Activated CD8-positive, alpha-beta T cell treated with anti-CD3 and anti-CD28 coated beads for 36 hours (primary cell): ENCODE measurements around the gene KDM4C. TPM values are rescaled to one million over a fixed set of nuclear protein-coding genes. Genes with fewer than 3 reads are reported as not detected.

Experiments used
- ATAC-seq: fragments of 200-7000 bp; cut with Tn5 transposase; one replicate; pipeline ENCODE4 v1.10.0; 2021; ENCODE audit warnings: mild to moderate bottlenecking, moderate library complexity
- CTCF ChIA-PET: fragments of 350-600 bp; sonication (Branson Sonifier 250); formaldehyde crosslinking; loops from one replicate; lab custom pipeline; 2021; ENCODE audit warnings: antibody characterized with exemption; lab: Charles Lee
- POLR2A ChIA-PET: fragments of 350-600 bp; sonication (Branson Sonifier 250); formaldehyde crosslinking; loops from one replicate; lab custom pipeline; 2021; ENCODE audit warnings: antibody characterized with exemption; lab: Charles Lee
- DNase-seq: peaks from one replicate; pipeline ENCODE4 v3.0.0-alpha.2; 2020
- H3K27ac Mint-ChIP-seq: one replicate; pipeline ENCODE4 v1.8.0; 2021; ENCODE audit warnings: mild to moderate bottlenecking, mixed read lengths
- H3K27me3 Mint-ChIP-seq: one replicate; pipeline ENCODE4 v1.8.0; 2021; ENCODE audit warnings: mixed read lengths
- H3K36me3 Mint-ChIP-seq: one replicate; pipeline ENCODE4 v1.8.0; 2021; ENCODE audit warnings: low read depth, mixed read lengths
- H3K4me1 Mint-ChIP-seq: one replicate; pipeline ENCODE4 v1.8.0; 2021; ENCODE audit warnings: low read depth, mixed read lengths
- H3K4me3 Mint-ChIP-seq: one replicate; pipeline ENCODE4 v1.8.0; 2021; ENCODE audit warnings: mild to moderate bottlenecking, moderate library complexity, mixed read lengths
- H3K9me3 Mint-ChIP-seq: one replicate; pipeline ENCODE4 v1.8.0; 2021; ENCODE audit warnings: mixed read lengths
- intact Hi-C: fragments of 100-400 bp; cut with micrococcal nuclease; formaldehyde crosslinking; loops from one replicate; pipeline ENCODE4 v1.10.0; 2022
- total RNA-seq, 2 experiments: library from RNA; stranded (reverse); gene quantifications; one replicate each; pipeline ENCODE4 v1.2.3, GENCODE V29; 2021
- TF ChIP-seq, protein P1 (sequence below): fragments of 200-600 bp; IDR thresholded peaks from one replicate; pipeline ENCODE4 v1.8.0; 2022; ENCODE audit warnings: antibody characterized with exemption, mild to moderate bottlenecking

The KDM4C gene
- total RNA-seq, 2 experiments from 2014 or later, result 31.1 to 32.9 TPM

DNA sequence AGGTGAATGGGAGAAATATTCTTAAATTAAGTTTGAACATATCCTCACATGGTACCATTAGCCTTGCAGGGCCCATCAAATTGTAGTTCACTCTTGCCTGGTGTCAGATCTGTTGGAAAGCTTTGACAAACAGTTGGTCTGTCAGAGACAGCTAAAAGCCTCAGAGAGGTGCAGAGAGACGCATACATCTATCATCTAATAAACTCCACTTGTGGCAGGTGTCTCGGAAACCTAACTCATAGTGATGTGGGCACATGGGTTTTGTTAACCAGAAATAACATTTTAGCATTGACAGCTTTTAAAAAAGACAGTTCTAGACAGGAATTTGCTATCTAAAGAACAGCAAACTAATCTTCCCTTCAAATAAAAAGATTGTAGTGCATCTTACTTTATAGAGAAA lies 315.9 kb downstream of the KDM4C start:
- no peaks in the 10 kb centered on the region for H3K9me3 Mint-ChIP-seq
- H3K27me3 Mint-ChIP-seq, result no peaks in the 10 kb centered on the region
- TF ChIP-seq, protein P1, sequence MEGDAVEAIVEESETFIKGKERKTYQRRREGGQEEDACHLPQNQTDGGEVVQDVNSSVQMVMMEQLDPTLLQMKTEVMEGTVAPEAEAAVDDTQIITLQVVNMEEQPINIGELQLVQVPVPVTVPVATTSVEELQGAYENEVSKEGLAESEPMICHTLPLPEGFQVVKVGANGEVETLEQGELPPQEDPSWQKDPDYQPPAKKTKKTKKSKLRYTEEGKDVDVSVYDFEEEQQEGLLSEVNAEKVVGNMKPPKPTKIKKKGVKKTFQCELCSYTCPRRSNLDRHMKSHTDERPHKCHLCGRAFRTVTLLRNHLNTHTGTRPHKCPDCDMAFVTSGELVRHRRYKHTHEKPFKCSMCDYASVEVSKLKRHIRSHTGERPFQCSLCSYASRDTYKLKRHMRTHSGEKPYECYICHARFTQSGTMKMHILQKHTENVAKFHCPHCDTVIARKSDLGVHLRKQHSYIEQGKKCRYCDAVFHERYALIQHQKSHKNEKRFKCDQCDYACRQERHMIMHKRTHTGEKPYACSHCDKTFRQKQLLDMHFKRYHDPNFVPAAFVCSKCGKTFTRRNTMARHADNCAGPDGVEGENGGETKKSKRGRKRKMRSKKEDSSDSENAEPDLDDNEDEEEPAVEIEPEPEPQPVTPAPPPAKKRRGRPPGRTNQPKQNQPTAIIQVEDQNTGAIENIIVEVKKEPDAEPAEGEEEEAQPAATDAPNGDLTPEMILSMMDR, result no peak
- intact Hi-C loops, result no loop called here
- no peak for DNase-seq
- POLR2A ChIA-PET, result no interaction called here
- no peak for ATAC-seq
- H3K36me3 Mint-ChIP-seq, result peaks cover 18% of the 10 kb centered on the region
- no peak overlapping the region for H3K27ac Mint-ChIP-seq
- H3K4me1 Mint-ChIP-seq, result no peaks in the 10 kb centered on the region
- no peak overlapping the region for H3K4me3 Mint-ChIP-seq
- CTCF ChIA-PET, result interaction anchor here (1.0 to 1.2 kb wide), 2 partner anchors 12 to 246 kb away, joined by 3 read pairs; no protein-coding TSS in a partner anchor

DNA sequence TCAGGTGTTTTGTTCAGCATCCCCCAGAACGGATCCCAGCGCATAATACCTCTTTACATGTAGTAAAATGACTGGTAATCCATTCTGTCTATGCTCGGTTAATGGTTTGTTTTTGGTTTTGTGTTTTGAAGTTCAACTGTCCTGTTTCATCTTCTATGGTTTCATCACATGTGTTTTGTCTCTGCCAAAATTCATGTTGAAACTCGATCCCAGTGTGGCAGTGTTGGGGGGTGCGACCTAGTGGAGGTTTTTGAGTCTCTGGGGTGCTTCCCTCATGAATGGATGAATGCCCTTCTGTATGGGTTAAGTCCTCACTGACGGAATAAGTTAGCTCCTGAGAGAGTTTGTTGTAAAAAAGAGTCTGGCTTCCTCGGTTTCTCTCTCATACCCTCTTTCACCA lies 317.4 kb downstream of the KDM4C start:
- no peak overlapping the region for H3K27ac Mint-ChIP-seq
- H3K4me3 Mint-ChIP-seq, result no peak overlapping the region
- TF ChIP-seq, protein P1, result no peak
- ATAC-seq (no peak), DNase-seq (no peak)
- intact Hi-C loops, result no loop called here
- no peaks in the 10 kb centered on the region for H3K27me3 Mint-ChIP-seq
- ChIA-PET CTCF (no interaction called here), POLR2A (no interaction called here)
- H3K36me3 Mint-ChIP-seq, result peaks cover 24% of the 10 kb centered on the region
- no peaks in the 10 kb centered on the region for H3K4me1 Mint-ChIP-seq
- H3K9me3 Mint-ChIP-seq, result no peaks in the 10 kb centered on the region

DNA sequence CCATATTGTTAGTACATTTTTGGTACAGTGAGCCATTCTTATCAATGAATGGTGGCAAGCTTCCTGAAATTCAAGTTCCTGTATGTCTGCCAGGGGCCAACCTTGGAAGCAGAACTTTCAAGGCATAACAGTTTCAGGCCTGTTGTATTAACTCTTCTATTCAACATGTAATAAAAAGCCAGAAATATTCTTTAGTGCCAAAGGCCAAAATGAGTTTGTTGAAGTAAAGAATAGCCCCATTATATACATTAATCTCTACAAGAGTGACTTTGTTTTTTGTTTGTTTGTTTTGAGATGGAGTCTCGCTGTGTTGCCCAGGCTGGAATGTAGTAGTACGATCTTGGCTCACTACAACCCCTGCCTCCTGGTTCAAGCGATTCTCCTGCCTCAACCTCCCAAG lies 321.3 kb downstream of the KDM4C start:
- no peak overlapping the region for H3K27ac Mint-ChIP-seq
- no peak overlapping the region for H3K4me3 Mint-ChIP-seq
- H3K9me3 Mint-ChIP-seq, result no peaks in the 10 kb centered on the region
- TF ChIP-seq, protein P1, result no peak
- intact Hi-C loops, result no loop called here
- no peaks in the 10 kb centered on the region for H3K27me3 Mint-ChIP-seq
- no peaks in the 10 kb centered on the region for H3K4me1 Mint-ChIP-seq
- ChIA-PET POLR2A (no interaction called here), CTCF (interaction anchor here (1.0 to 1.2 kb wide), 2 partner anchors 30 to 72 kb away, joined by 3 read pairs; no protein-coding TSS in a partner anchor)
- ATAC-seq (no peak), DNase-seq (no peak)
- H3K36me3 Mint-ChIP-seq, result peaks cover 21% of the 10 kb centered on the region

DNA sequence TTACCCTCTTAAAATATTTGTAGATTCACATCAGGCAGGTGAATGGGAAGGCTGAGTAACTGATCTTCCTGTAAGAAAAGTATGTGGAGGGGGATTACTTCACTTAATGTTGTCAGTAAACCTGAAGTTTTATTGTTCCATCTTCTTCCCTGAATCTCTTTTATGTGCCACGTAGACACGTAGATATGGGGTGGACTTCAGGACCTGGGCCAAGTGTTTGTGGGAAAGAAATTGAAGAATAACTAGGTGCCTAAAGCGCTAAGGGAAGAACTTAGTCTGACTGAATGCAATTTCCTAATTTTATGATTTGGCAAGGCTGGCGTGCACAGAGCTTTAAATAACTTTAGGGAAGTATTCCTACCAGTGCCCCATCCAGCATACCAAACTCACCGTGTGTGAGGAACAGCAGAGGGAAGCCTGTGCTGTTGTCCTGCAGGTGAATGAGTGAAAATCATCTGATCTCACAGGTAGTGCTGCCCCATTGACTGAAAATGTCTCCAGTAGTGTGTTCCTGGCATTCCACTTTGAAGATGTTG lies 323.4 kb downstream of the KDM4C start:
- H3K36me3 Mint-ChIP-seq, result peaks cover 22% of the 10 kb centered on the region
- intact Hi-C loops, result no loop called here
- ATAC-seq (no peak), DNase-seq (no peak)
- no peaks in the 10 kb centered on the region for H3K27me3 Mint-ChIP-seq
- ChIA-PET CTCF (no interaction called here), POLR2A (no interaction called here)
- TF ChIP-seq, protein P1, result no peak
- no peaks in the 10 kb centered on the region for H3K4me1 Mint-ChIP-seq
- no peak overlapping the region for H3K4me3 Mint-ChIP-seq
- no peaks in the 10 kb centered on the region for H3K9me3 Mint-ChIP-seq
- H3K27ac Mint-ChIP-seq, result no peak overlapping the region

DNA sequence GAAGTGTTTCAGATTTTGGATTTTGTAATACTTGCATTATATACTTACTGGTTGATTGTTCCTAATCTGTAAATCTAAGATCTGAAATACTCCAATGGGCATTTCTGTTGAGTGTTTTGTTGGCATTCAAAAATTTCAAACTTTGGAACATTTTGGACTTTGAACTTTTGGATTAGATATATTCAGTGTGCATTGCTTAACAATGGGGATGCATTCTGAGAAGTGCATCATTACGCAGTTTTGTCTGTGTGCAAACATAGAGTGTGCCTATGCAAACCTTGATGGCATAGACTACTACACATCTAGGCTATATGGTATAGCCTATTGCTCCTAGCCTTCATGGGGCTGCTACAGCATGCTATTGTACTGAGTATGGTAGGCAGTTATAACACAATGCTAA lies 325.4 kb downstream of the KDM4C start:
- DNase-seq, result no peak
- H3K27me3 Mint-ChIP-seq, result no peaks in the 10 kb centered on the region
- TF ChIP-seq, protein P1, result no peak
- H3K9me3 Mint-ChIP-seq, result no peaks in the 10 kb centered on the region
- peaks cover 18% of the 10 kb centered on the region for H3K36me3 Mint-ChIP-seq
- CTCF ChIA-PET, result no interaction called here
- no peak overlapping the region for H3K27ac Mint-ChIP-seq
- POLR2A ChIA-PET, result no interaction called here
- intact Hi-C loops, result no loop called here
- no peaks in the 10 kb centered on the region for H3K4me1 Mint-ChIP-seq
- ATAC-seq, result no peak
- H3K4me3 Mint-ChIP-seq, result no peak overlapping the region
